Central memory CD8-positive, alpha-beta T cell (primary cell): Measurements from ENCODE around the gene SLC7A6.

Experiments used
- ATAC-seq: fragments of 150-1000 bp; cut with Tn5 transposase; replicated peaks from 2 replicates; pipeline ENCODE4 v1.10.0; 2022; ENCODE audit warnings: mild to moderate bottlenecking, moderate FRiP score, moderate number of reproducible peaks; ENCODE audit not compliant: poor library complexity, severe bottlenecking; ENCODE audit errors: extremely low read depth
- DNase-seq, 2 donors: peaks; one replicate each; pipeline ENCODE4 v3.0.0; 2021; ENCODE audit warnings: low spot score in 2 of 2
- H3K27ac Mint-ChIP-seq: one replicate; pipeline ENCODE4 v1.8.0; 2022; ENCODE audit warnings: low read depth, mild to moderate bottlenecking, moderate library complexity, mixed read lengths
- H3K27me3 Mint-ChIP-seq: one replicate; pipeline ENCODE4 v1.8.0; 2022; ENCODE audit warnings: mixed read lengths
- H3K36me3 Mint-ChIP-seq: one replicate; pipeline ENCODE4 v1.8.0; 2022; ENCODE audit warnings: mild to moderate bottlenecking, moderate library complexity, mixed read lengths; ENCODE audit not compliant: insufficient read depth
- H3K4me1 Mint-ChIP-seq: one replicate; pipeline ENCODE4 v1.8.0; 2022; ENCODE audit warnings: mixed read lengths
- H3K4me3 Mint-ChIP-seq: one replicate; pipeline ENCODE4 v1.8.0; 2022; ENCODE audit warnings: mild to moderate bottlenecking, moderate library complexity, mixed read lengths
- H3K9me3 Mint-ChIP-seq: one replicate; pipeline ENCODE4 v1.8.0; 2022; ENCODE audit warnings: mixed read lengths

Gene SLC7A6

GRCh38 chr16:68313116-68313515 is 48.8 kb downstream of the SLC7A6 start:
- Mint-ChIP-seq H3K36me3 (peaks cover 43% of the 10 kb centered on the region), H3K4me3 (no peak overlapping the region), H3K9me3 (no peaks in the 10 kb centered on the region), H3K27ac (no peak overlapping the region), H3K4me1 (peaks cover 52% of the 10 kb centered on the region), H3K27me3 (no peaks in the 10 kb centered on the region)
- DNase-seq (no peak), ATAC-seq (no peak)

GRCh38 chr16:68319185-68319908 is 55.0 kb downstream of the SLC7A6 start:
- H3K4me1 Mint-ChIP-seq, result peaks cover 33% of the 10 kb centered on the region
- H3K9me3 Mint-ChIP-seq, result no peaks in the 10 kb centered on the region
- peaks cover 41% of the 10 kb centered on the region for H3K36me3 Mint-ChIP-seq
- peak overlapping the region; percentile 20 for H3K27ac Mint-ChIP-seq
- no peak overlapping the region for H3K4me3 Mint-ChIP-seq
- no peak for ATAC-seq
- no peaks in the 10 kb centered on the region for H3K27me3 Mint-ChIP-seq
- DNase-seq, result no peak

- Mint-ChIP-seq H3K27me3 (no peaks in the 10 kb centered on the region), H3K4me1 (peaks cover 17% of the 10 kb centered on the region), H3K4me3 (no peak overlapping the region), H3K9me3 (no peaks in the 10 kb centered on the region), H3K27ac (no peak overlapping the region), H3K36me3 (peaks cover 25% of the 10 kb centered on the region)
- DNase-seq (no peak), ATAC-seq (no peak)
Observed at GRCh38 chr16:68324336-68324735, 60.0 kb downstream of the SLC7A6 start.

DNA sequence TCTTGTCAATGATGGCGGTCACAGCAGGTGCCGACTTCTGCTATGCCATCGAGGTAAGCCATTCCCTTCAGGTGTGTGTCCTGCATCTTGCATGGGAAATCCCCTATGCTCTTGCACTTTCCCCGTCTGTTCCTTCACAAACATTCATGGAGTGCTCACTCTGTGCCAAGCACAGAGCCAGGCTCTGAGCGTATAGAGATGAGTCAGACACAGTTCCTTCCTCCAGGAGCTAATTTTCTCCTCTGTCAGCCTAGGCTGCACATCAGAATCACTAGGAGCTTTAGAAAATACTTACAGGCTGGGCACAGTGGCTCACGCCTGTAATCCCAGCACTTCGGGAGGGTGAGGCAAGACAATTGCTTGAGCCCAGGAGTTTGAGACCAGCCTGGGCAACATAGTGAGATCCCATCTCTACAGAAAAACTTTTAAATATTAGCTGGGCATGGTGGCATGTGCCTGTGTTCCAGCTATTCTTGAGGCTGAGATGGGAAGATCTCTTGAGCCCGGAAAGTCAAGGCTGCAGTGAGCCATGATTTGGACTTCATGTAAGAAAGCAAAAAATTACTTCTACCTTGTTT is 60.5 kb downstream of the SLC7A6 start:
- no peak overlapping the region for H3K27ac Mint-ChIP-seq
- ATAC-seq, result no peak
- no peak overlapping the region for H3K4me3 Mint-ChIP-seq
- peaks cover 22% of the 10 kb centered on the region for H3K36me3 Mint-ChIP-seq
- H3K4me1 Mint-ChIP-seq, result peaks cover 13% of the 10 kb centered on the region
- H3K27me3 Mint-ChIP-seq, result no peaks in the 10 kb centered on the region
- H3K9me3 Mint-ChIP-seq, result no peaks in the 10 kb centered on the region
- no peak for DNase-seq

GRCh38 chr16:68328151-68328859 is 64.0 kb downstream of the SLC7A6 start:
- Mint-ChIP-seq H3K27me3 (no peaks in the 10 kb centered on the region), H3K36me3 (peaks cover 27% of the 10 kb centered on the region), H3K4me1 (peaks cover 16% of the 10 kb centered on the region), H3K4me3 (no peak overlapping the region), H3K9me3 (no peaks in the 10 kb centered on the region), H3K27ac (no peak overlapping the region)
- DNase-seq (peak; percentile 62 to 73), ATAC-seq (peak; percentile 92)

DNA sequence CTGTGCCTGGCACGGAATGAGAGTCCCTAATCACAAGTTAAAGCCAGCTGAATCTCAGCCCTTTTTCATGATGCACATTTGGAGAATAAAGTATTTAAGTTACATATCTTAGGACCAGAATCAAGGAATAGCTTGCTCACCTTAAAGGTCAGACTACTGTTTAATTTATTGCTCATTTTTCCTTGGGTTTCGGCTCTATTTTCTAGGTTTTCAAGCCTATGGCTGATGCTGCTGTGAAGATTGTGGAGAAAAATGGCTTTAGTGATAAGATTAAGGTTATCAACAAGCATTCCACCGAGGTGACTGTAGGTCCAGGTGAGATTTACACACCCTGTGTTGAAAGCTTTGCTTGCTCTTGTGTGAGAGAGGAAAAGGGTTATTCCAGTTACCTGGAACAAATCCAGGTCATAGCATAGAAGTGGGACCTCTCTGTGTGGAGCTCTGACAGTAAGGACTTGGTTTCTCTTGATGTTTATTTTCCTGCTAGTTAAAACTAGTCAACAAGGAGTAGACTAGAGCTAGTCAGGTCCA is 64.6 kb downstream of the SLC7A6 start:
- Mint-ChIP-seq H3K4me3 (no peak overlapping the region), H3K9me3 (no peaks in the 10 kb centered on the region), H3K4me1 (peaks cover 16% of the 10 kb centered on the region), H3K27me3 (no peaks in the 10 kb centered on the region), H3K27ac (no peak overlapping the region), H3K36me3 (peaks cover 24% of the 10 kb centered on the region)
- no peak for ATAC-seq
- no peak for DNase-seq

- Mint-ChIP-seq H3K4me1 (peaks cover 16% of the 10 kb centered on the region), H3K4me3 (no peak overlapping the region), H3K9me3 (no peaks in the 10 kb centered on the region), H3K27me3 (no peaks in the 10 kb centered on the region), H3K36me3 (peaks cover 26% of the 10 kb centered on the region), H3K27ac (no peak overlapping the region)
- ATAC-seq, result no peak
- DNase-seq, result no peak
Observed at GRCh38 chr16:68331879-68332410, 67.6 kb downstream of the SLC7A6 start.

DNA sequence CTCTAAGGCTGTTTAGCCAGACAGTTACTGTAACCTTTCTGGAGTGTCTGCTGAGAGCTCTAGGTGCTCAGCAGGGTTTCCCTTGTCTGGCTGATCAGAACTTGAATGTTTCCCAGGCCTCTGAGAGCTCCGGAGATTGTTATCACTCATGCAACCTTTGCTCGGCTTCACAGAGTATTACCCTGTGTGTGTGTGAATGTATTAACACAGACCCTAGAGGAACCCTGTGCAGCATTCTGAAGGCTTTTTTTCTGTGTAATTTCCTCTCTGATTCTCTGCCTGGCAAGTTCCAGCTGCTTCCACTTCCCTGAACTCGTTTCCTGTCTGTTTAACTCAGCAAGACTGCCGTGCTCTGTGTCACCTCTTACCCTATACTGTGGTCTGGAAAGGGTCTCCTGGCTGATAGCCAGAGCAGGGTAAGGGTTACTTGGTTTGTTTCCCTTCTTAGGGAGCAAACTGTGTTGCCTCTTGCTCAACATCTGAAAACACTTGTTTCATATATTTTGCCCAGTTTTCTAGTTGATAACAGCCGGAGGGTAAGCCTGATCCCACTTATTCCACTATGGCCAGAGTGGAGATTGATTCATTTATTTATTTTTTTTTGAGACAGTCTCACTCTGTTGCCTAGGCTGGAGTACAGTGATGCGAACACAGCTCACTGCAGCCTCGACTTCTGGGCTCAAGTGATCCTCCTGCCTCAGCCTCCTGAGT is 68.2 kb downstream of the SLC7A6 start:
- Mint-ChIP-seq H3K36me3 (peaks cover 28% of the 10 kb centered on the region), H3K4me3 (no peak overlapping the region), H3K4me1 (peaks cover 16% of the 10 kb centered on the region), H3K9me3 (no peaks in the 10 kb centered on the region), H3K27me3 (no peaks in the 10 kb centered on the region), H3K27ac (no peak overlapping the region)
- ATAC-seq (no peak), DNase-seq (no peak)

DNA sequence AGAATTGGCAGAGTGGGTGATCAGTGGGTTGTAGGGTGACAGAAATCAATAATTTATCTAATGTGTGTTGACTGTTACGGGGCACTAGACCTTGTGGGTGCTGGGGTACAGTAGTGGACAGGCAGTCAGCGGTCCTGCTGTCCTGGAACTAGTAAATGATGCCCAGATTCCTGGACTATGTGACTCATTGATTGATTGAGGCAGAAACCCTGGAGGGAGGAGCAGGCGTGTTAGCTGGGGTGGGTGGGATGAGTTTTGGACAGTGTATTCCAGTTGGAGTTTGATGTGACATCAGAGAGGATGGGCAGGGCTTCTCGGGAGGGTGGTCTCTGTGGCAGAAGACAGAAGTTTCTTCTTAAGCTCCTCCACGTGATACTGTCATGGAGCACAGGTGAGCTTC is 70.8 kb downstream of the SLC7A6 start:
- Mint-ChIP-seq H3K4me3 (no peak overlapping the region), H3K27me3 (no peaks in the 10 kb centered on the region), H3K27ac (no peak overlapping the region), H3K9me3 (no peaks in the 10 kb centered on the region), H3K36me3 (peaks cover 31% of the 10 kb centered on the region), H3K4me1 (peaks cover 6% of the 10 kb centered on the region)
- ATAC-seq, result no peak
- DNase-seq, result no peak

DNA sequence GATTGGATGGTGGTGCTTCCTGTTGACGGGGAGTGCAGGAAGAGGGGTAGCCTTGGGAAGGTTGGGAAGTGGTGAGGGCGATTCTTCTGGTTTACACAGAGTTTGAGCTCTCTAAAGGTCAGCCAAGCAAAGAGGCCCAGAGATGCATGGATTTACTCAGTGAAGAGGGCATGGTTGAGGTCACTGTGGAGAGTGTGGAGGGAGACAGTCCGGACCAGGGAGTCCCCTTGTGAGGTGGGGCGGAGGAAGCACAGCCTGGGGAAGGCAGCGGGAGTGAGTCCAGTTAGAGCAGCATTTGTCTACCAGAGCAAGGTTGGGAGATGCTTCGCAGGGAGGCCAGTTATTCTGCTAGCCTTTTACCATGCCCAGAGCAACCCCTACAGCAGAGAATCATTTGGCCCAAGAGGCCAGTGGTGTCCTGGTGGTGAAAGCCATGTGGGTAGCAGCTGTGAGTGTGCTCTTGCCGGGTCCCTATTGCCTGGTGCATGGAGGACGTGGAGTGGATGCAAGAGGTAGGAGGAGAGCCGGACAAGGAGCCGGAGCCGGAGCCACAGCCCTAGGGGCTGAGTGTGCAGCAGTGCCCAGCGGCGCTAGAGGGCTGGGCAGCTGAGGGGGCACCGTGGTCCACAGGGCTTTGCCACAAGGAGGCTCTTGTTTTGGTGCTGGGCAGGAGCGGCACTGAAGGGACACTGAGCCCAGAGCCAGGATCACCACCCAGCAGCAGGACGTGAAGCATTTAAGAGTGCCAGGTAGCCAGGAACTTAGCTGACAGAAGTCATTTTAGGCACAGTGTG is 74.2 kb downstream of the SLC7A6 start:
- Mint-ChIP-seq H3K9me3 (no peaks in the 10 kb centered on the region), H3K27me3 (no peaks in the 10 kb centered on the region), H3K4me3 (no peak overlapping the region), H3K4me1 (no peaks in the 10 kb centered on the region), H3K27ac (peak overlapping the region; percentile 17), H3K36me3 (peaks cover 41% of the 10 kb centered on the region)
- ATAC-seq, result no peak
- DNase-seq, result no peak

DNA sequence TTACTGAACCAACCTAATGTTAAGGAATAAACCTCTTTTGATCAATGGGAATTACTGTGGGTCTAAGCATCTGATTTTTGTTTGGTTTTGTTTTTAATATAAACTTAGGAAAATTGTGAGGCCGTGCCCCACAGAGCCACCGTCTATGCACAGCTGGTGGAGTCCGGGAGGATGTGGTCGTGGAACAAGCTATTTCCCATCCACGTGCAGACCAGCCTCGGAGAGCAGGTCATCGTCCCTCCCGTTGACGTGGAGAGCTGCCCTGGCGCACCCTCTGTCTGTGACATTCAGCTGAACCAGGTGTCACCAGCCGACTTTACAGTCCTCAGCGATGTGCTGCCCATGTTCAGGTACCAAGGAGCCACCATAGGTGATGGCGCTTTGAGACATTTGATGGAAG is 74.9 kb downstream of the SLC7A6 start:
- ATAC-seq (no peak), DNase-seq (no peak)
- no peaks in the 10 kb centered on the region for H3K4me1 Mint-ChIP-seq
- no peaks in the 10 kb centered on the region for H3K27me3 Mint-ChIP-seq
- H3K4me3 Mint-ChIP-seq, result no peak overlapping the region
- no peaks in the 10 kb centered on the region for H3K9me3 Mint-ChIP-seq
- H3K36me3 Mint-ChIP-seq, result peaks cover 40% of the 10 kb centered on the region
- no peak overlapping the region for H3K27ac Mint-ChIP-seq

DNA sequence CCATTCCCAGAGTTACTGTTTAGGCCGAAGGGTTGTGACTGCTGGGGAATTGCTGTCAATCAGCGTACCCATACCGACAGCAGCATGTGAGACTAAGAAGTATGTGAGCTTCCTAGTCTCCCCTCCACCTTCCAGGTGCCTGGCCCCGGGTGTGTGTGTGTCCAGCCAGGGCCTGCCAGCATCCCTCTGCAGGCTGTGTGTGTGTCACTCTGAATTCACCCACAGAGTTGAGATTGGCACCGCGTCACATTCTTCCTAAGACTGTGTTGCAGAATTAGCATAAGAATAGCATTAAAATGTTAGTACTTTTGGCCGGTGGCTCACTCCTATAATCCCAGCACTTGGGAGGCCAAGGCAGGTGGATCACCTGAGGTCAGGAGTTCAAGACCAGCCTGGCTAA is 78.3 kb downstream of the SLC7A6 start:
- no peak for ATAC-seq
- Mint-ChIP-seq H3K27me3 (no peaks in the 10 kb centered on the region), H3K27ac (no peak overlapping the region), H3K36me3 (peaks cover 42% of the 10 kb centered on the region), H3K4me1 (peaks cover 7% of the 10 kb centered on the region), H3K9me3 (no peaks in the 10 kb centered on the region), H3K4me3 (no peak overlapping the region)
- DNase-seq, result no peak
